Endothelial cell (in vitro differentiated cells): Measurements from ENCODE around the gene CSKMT. TPM values are rescaled to one million over a fixed set of nuclear protein-coding genes. Genes with fewer than 3 reads are reported as not detected.

Source experiments
- DNase-seq: peaks from one replicate; pipeline ENCODE4 v3.0.0; 2021; ENCODE audit warnings: low spot score
- H3K27ac Mint-ChIP-seq: one replicate; pipeline ENCODE4 v1.8.0; 2021; ENCODE audit warnings: mixed read lengths, inconsistent platforms; ENCODE audit not compliant: unreplicated experiment
- H3K27me3 Mint-ChIP-seq: one replicate; pipeline ENCODE4 v1.8.0; 2021; ENCODE audit warnings: mild to moderate bottlenecking, moderate library complexity, mixed read lengths, inconsistent platforms; ENCODE audit not compliant: unreplicated experiment
- H3K36me3 Mint-ChIP-seq: one replicate; pipeline ENCODE4 v1.8.0; 2021; ENCODE audit warnings: mild to moderate bottlenecking, low read depth, mixed read lengths, inconsistent platforms; ENCODE audit not compliant: unreplicated experiment
- H3K4me1 Mint-ChIP-seq: one replicate; pipeline ENCODE4 v1.8.0; 2021; ENCODE audit warnings: mild to moderate bottlenecking, mixed read lengths, inconsistent platforms; ENCODE audit not compliant: unreplicated experiment
- H3K4me3 Mint-ChIP-seq: one replicate; pipeline ENCODE4 v1.8.0; 2021; ENCODE audit warnings: mild to moderate bottlenecking, mixed read lengths, inconsistent platforms; ENCODE audit not compliant: unreplicated experiment
- H3K9me3 Mint-ChIP-seq: one replicate; pipeline ENCODE4 v1.8.0; 2021; ENCODE audit warnings: mixed read lengths, inconsistent platforms; ENCODE audit not compliant: unreplicated experiment
- total RNA-seq: library from RNA; stranded (reverse); fragmentation: NEBNext Ultra II Directional; extraction: Animal tissue kit (Norgen Biotek cat#: 25700); gene quantifications from one replicate; pipeline ENCODE4 v1.2.1, GENCODE V29; 2021; ENCODE audit not compliant: unreplicated experiment
- TF ChIP-seq, protein P1 (sequence below): fragments of 200-600 bp; sonication (generic); IDR thresholded peaks from one replicate; pipeline ENCODE4 v1.5.0; 2021; ENCODE audit warnings: antibody characterized with exemption; ENCODE audit not compliant: unreplicated experiment

The CSKMT gene
- total RNA-seq, 1 donor from 2014 or later = 8.7 TPM

- TF ChIP-seq, protein P1, sequence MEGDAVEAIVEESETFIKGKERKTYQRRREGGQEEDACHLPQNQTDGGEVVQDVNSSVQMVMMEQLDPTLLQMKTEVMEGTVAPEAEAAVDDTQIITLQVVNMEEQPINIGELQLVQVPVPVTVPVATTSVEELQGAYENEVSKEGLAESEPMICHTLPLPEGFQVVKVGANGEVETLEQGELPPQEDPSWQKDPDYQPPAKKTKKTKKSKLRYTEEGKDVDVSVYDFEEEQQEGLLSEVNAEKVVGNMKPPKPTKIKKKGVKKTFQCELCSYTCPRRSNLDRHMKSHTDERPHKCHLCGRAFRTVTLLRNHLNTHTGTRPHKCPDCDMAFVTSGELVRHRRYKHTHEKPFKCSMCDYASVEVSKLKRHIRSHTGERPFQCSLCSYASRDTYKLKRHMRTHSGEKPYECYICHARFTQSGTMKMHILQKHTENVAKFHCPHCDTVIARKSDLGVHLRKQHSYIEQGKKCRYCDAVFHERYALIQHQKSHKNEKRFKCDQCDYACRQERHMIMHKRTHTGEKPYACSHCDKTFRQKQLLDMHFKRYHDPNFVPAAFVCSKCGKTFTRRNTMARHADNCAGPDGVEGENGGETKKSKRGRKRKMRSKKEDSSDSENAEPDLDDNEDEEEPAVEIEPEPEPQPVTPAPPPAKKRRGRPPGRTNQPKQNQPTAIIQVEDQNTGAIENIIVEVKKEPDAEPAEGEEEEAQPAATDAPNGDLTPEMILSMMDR = no peak
- peak; percentile 98 for DNase-seq
- Mint-ChIP-seq H3K9me3 (no peaks in the 10 kb centered on the region), H3K4me3 (peak within 1 kb of the TSS; percentile 99), H3K4me1 (peaks cover 18% of the 10 kb centered on the region), H3K27ac (peak within 1 kb of the TSS; percentile 97), H3K36me3 (peaks cover 34% of the 10 kb centered on the region), H3K27me3 (peaks cover 14% of the 10 kb centered on the region)
Observed at GRCh38 chr11:62645946-62646824, 18.9 kb upstream of the CSKMT start, which contains the start of gene GANAB. TSS of gene GANAB (minus strand) at chr11:62646613. CDS start at chr11:62646599, 14 bp downstream.

GRCh38 chr11:62646825-62647608 lies 18.1 kb upstream of the CSKMT start:
- H3K36me3 Mint-ChIP-seq = peaks cover 34% of the 10 kb centered on the region

GRCh38 chr11:62647609-62648005 lies 17.5 kb upstream of the CSKMT start:
- TF ChIP-seq, protein P1 = no peak
- H3K36me3 Mint-ChIP-seq = peaks cover 33% of the 10 kb centered on the region
- peaks cover 19% of the 10 kb centered on the region for H3K4me1 Mint-ChIP-seq
- H3K9me3 Mint-ChIP-seq = no peaks in the 10 kb centered on the region
- H3K27me3 Mint-ChIP-seq = peaks cover 14% of the 10 kb centered on the region
- peak overlapping the region; percentile 42 for H3K4me3 Mint-ChIP-seq
- H3K27ac Mint-ChIP-seq = no peak overlapping the region
- no peak for DNase-seq

More at GRCh38 chr11:62646825-62647608, 18.1 kb upstream of the CSKMT start:
- H3K4me1 Mint-ChIP-seq = peaks cover 15% of the 10 kb centered on the region
- H3K4me3 Mint-ChIP-seq = peak overlapping the region; percentile 99
- H3K27ac Mint-ChIP-seq = peak overlapping the region; percentile 97
- TF ChIP-seq, protein P1 = no peak
- H3K27me3 Mint-ChIP-seq = peaks cover 14% of the 10 kb centered on the region
- H3K9me3 Mint-ChIP-seq = no peaks in the 10 kb centered on the region
- no peak for DNase-seq

- H3K27me3 Mint-ChIP-seq = peaks cover 14% of the 10 kb centered on the region
- peaks cover 22% of the 10 kb centered on the region for H3K4me1 Mint-ChIP-seq
- no peak for DNase-seq
- peaks cover 28% of the 10 kb centered on the region for H3K36me3 Mint-ChIP-seq
- TF ChIP-seq, protein P1 = no peak
- no peaks in the 10 kb centered on the region for H3K9me3 Mint-ChIP-seq
- H3K4me3 Mint-ChIP-seq = no peak overlapping the region
- no peak overlapping the region for H3K27ac Mint-ChIP-seq
Observed at GRCh38 chr11:62648185-62648966, 16.7 kb upstream of the CSKMT start.
